PFSK-1 (cell line): ENCODE results near the gene RUNX2.

Experiments
- FOXP2 ChIP-seq: optimal IDR thresholded peaks from 2 replicates; pipeline ENCODE3; 2011; ENCODE audit warnings: borderline replicate concordance, control low read depth, inconsistent platforms; ENCODE audit not compliant: insufficient read depth; ENCODE audit errors: extremely low read length, extremely low read depth
- POLR2AphosphoS5 ChIP-seq: IDR thresholded peaks from 2 replicates; pipeline ENCODE4 v1.6.1; 2012; ENCODE audit warnings: low read depth, mild to moderate bottlenecking, control low read depth, low read length, moderate library complexity
- SIN3A ChIP-seq: IDR thresholded peaks from 2 replicates; pipeline ENCODE4 v1.6.1; 2012; ENCODE audit warnings: mild to moderate bottlenecking, low read length, moderate library complexity, borderline replicate concordance; ENCODE audit not compliant: insufficient read depth
- TAF1 ChIP-seq: IDR thresholded peaks from 2 replicates; pipeline ENCODE4 v1.6.1; 2012; ENCODE audit warnings: low read length, control low read depth, borderline replicate concordance; ENCODE audit not compliant: insufficient read depth
- TF ChIP-seq, protein P1 (sequence below), 2 experiments: IDR thresholded peaks; 2 replicates each; pipeline versions ENCODE4 v1.6.1 to v1.8.0; 2011 to 2012; ENCODE audit warnings: low read depth in 2 of 2, low read length in 2 of 2, control low read depth in 1 of 2, inconsistent platforms in 1 of 2, mild to moderate bottlenecking in 1 of 2, moderate library complexity in 1 of 2; ENCODE audit not compliant: insufficient read depth in 1 of 2

RUNX2 gene

GRCh38 chr6:45610374-45610773 lies 282.2 kb downstream of the RUNX2 start:
- TF ChIP-seq, protein P1, sequence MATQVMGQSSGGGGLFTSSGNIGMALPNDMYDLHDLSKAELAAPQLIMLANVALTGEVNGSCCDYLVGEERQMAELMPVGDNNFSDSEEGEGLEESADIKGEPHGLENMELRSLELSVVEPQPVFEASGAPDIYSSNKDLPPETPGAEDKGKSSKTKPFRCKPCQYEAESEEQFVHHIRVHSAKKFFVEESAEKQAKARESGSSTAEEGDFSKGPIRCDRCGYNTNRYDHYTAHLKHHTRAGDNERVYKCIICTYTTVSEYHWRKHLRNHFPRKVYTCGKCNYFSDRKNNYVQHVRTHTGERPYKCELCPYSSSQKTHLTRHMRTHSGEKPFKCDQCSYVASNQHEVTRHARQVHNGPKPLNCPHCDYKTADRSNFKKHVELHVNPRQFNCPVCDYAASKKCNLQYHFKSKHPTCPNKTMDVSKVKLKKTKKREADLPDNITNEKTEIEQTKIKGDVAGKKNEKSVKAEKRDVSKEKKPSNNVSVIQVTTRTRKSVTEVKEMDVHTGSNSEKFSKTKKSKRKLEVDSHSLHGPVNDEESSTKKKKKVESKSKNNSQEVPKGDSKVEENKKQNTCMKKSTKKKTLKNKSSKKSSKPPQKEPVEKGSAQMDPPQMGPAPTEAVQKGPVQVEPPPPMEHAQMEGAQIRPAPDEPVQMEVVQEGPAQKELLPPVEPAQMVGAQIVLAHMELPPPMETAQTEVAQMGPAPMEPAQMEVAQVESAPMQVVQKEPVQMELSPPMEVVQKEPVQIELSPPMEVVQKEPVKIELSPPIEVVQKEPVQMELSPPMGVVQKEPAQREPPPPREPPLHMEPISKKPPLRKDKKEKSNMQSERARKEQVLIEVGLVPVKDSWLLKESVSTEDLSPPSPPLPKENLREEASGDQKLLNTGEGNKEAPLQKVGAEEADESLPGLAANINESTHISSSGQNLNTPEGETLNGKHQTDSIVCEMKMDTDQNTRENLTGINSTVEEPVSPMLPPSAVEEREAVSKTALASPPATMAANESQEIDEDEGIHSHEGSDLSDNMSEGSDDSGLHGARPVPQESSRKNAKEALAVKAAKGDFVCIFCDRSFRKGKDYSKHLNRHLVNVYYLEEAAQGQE (IDR thresholded peaks at IDR 0.05; ENCODE audit: insufficient read depth in 1 of 2, low read depth in 2 of 2, low read length in 2 of 2): no peak
- TF ChIP-seq TAF1: no peak
- no peak for TF ChIP-seq SIN3A
- TF ChIP-seq FOXP2: no peak

- TF ChIP-seq, protein P1 (IDR thresholded peaks at IDR 0.05; ENCODE audit: insufficient read depth in 1 of 2, low read depth in 2 of 2, low read length in 2 of 2): no peak
- no peak for TF ChIP-seq POLR2AphosphoS5
- no peak for TF ChIP-seq FOXP2
- TF ChIP-seq TAF1: no peak
- TF ChIP-seq SIN3A: no peak
Observed at GRCh38 chr6:45610832-45611231, 282.7 kb downstream of the RUNX2 start.

DNA sequence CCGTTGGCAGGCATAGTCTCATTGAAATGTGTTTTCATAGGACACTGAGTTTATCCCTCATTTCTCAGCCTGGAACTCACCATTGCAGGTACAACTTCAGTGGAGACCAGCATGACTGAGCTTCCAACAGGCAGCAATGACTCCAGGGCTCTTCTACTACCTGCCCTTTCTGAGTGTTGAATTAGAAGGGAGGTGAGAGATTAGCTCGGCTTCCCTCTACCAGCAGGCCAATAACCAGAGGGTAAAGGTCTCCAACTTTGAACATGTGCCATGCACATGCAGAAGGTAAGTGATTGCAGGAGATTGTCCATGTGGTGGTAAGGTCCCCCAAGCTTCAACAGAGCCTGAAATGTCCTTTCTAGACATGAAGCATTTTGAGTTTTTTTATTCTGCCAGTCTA lies 283.4 kb downstream of the RUNX2 start:
- TF ChIP-seq, protein P1 (IDR thresholded peaks at IDR 0.05; ENCODE audit: insufficient read depth in 1 of 2, low read depth in 2 of 2, low read length in 2 of 2): no peak
- no peak for TF ChIP-seq FOXP2
- no peak for TF ChIP-seq TAF1
- TF ChIP-seq SIN3A: no peak
- TF ChIP-seq POLR2AphosphoS5: no peak

GRCh38 chr6:45613656-45614055 lies 285.5 kb downstream of the RUNX2 start:
- no peak for TF ChIP-seq POLR2AphosphoS5
- TF ChIP-seq, protein P1 (IDR thresholded peaks at IDR 0.05; ENCODE audit: insufficient read depth in 1 of 2, low read depth in 2 of 2, low read length in 2 of 2): no peak
- TF ChIP-seq FOXP2: no peak
- TF ChIP-seq SIN3A: no peak
- no peak for TF ChIP-seq TAF1

GRCh38 chr6:45614488-45615285 lies 286.6 kb downstream of the RUNX2 start:
- TF ChIP-seq FOXP2 (no peak), TAF1 (no peak), SIN3A (no peak), POLR2AphosphoS5 (no peak)
- TF ChIP-seq, protein P1 (IDR thresholded peaks at IDR 0.05; ENCODE audit: insufficient read depth in 1 of 2, low read depth in 2 of 2, low read length in 2 of 2): no peak
